B cell (primary cell): ENCODE results near the gene PADI4. TPM values are rescaled to one million over a fixed set of nuclear protein-coding genes. Genes with fewer than 3 reads are reported as not detected.

ENCODE experiments used
- ATAC-seq: fragments of 200-7000 bp; cut with Tn5 transposase; one replicate; pipeline ENCODE4 v1.10.0; 2021; ENCODE audit warnings: low read depth, mild to moderate bottlenecking, moderate number of reproducible peaks, moderate library complexity
- CTCF ChIA-PET: fragments of 350-600 bp; sonication (Branson Sonifier 250); formaldehyde crosslinking; loops from one replicate; lab custom pipeline; 2021; ENCODE audit warnings: antibody characterized with exemption, inconsistent platforms; lab: Charles Lee
- POLR2A ChIA-PET: fragments of 350-600 bp; sonication (Branson Sonifier 250); formaldehyde crosslinking; loops from one replicate; lab custom pipeline; 2021; ENCODE audit warnings: antibody characterized with exemption; lab: Charles Lee
- DNase-seq: peaks from one replicate; pipeline ENCODE4 v3.0.0; 2013
- H2AFZ ChIP-seq: 2 replicates; pipeline ENCODE4 v1.6.1; 2012; ENCODE audit warnings: mild to moderate bottlenecking, low read depth, low read length; ENCODE audit not compliant: insufficient read depth, poor library complexity, severe bottlenecking
- H3K27ac ChIP-seq, 2 donors: 1 replicate in 1 of 2; 2 replicates in 1 of 2; pipeline ENCODE4 v1.5.1; 2012 to 2013; ENCODE audit warnings: low read length in 2 of 2, mild to moderate bottlenecking in 2 of 2, moderate library complexity in 1 of 2
- H3K27me3 ChIP-seq, 4 experiments: fragments of 200-600 bp in 1 of 4; sonication (generic) in 1 of 4; replicated peaks in 1 of 4; 1 replicate in 2 of 4; 2 replicates in 2 of 4; pipeline versions ENCODE4 v1.6.1 to v1.7.0; 2013 to 2016; ENCODE audit warnings: low read length in 3 of 4, mild to moderate bottlenecking in 2 of 4, mixed read lengths in 1 of 4, moderate library complexity in 1 of 4; ENCODE audit not compliant: insufficient read depth in 4 of 4, control insufficient read depth in 3 of 4; ENCODE audit errors: control extremely low read depth in 1 of 4
- H3K36me3 ChIP-seq, 2 experiments: replicated peaks in 1 of 2; 1 replicate in 1 of 2; 2 replicates in 1 of 2; pipeline versions ENCODE4 v1.6.1 to v1.7.1; 2013; ENCODE audit warnings: low read length in 1 of 2; ENCODE audit not compliant: insufficient read depth in 2 of 2, control insufficient read depth in 1 of 2; ENCODE audit errors: control extremely low read depth in 1 of 2, extremely low read depth in 1 of 2
- H3K4me1 ChIP-seq, 2 donors: fragments of 200-600 bp in 1 of 2; sonication (generic) in 1 of 2; 1 replicate in 1 of 2; 2 replicates in 1 of 2; pipeline versions ENCODE4 v1.5.1 to v1.6.1; 2013 to 2017; ENCODE audit warnings: low read length in 2 of 2; ENCODE audit not compliant: control insufficient read depth in 2 of 2, insufficient read depth in 2 of 2
- H3K4me2 ChIP-seq: replicated peaks from 2 replicates; pipeline ENCODE3; 2012; ENCODE audit warnings: mild to moderate bottlenecking, low read depth, low read length; ENCODE audit not compliant: poor library complexity, severe bottlenecking
- H3K4me3 ChIP-seq, 5 experiments: fragments of 200-600 bp in 1 of 5; sonication (generic) in 1 of 5; 1 replicate in 3 of 5; 2 replicates in 2 of 5; pipeline versions ENCODE4 v1.5.1 to v1.7.0; 2011 to 2016; ENCODE audit warnings: low read length in 4 of 5, mild to moderate bottlenecking in 4 of 5, low read depth in 2 of 5, control low read depth in 1 of 5, moderate library complexity in 1 of 5; ENCODE audit not compliant: insufficient read depth in 1 of 5; ENCODE audit errors: control extremely low read depth in 1 of 5, extremely low read depth in 1 of 5
- H3K79me2 ChIP-seq: fragments of 200-600 bp; sonication (generic); one replicate; pipeline ENCODE4 v1.6.0; 2016; ENCODE audit warnings: low read length; ENCODE audit not compliant: control insufficient read depth, insufficient read depth
- H3K9ac ChIP-seq: fragments of 200-600 bp; sonication (generic); 2 replicates; pipeline ENCODE4 v1.6.1; 2017; ENCODE audit warnings: mild to moderate bottlenecking, low read length, moderate library complexity
- H3K9me3 ChIP-seq, 3 donors: one replicate each; pipeline versions ENCODE4 v1.6.1 to v1.7.1; 2013; ENCODE audit warnings: low read length in 2 of 3; ENCODE audit not compliant: control insufficient read depth in 2 of 3, insufficient read depth in 1 of 3; ENCODE audit errors: control extremely low read depth in 1 of 3
- H4K20me1 ChIP-seq: 2 replicates; pipeline ENCODE4 v1.6.0; 2012; ENCODE audit warnings: mild to moderate bottlenecking, low read length; ENCODE audit not compliant: insufficient read depth, control insufficient read depth, poor library complexity, severe bottlenecking
- H3K27ac Mint-ChIP-seq: one replicate; pipeline ENCODE4 v1.8.0; 2021; ENCODE audit warnings: mixed read lengths
- H3K27me3 Mint-ChIP-seq: one replicate; pipeline ENCODE4 v1.8.0; 2021; ENCODE audit warnings: mixed read lengths
- H3K4me1 Mint-ChIP-seq: one replicate; pipeline ENCODE4 v1.8.0; 2021; ENCODE audit warnings: mixed read lengths
- H3K4me3 Mint-ChIP-seq: one replicate; pipeline ENCODE4 v1.8.0; 2021; ENCODE audit warnings: mixed read lengths
- H3K9me3 Mint-ChIP-seq: one replicate; pipeline ENCODE4 v1.8.0; 2022; ENCODE audit warnings: mixed read lengths; ENCODE audit not compliant: insufficient read depth
- CTCF ChIP-seq: fragments of 200-600 bp; IDR thresholded peaks from one replicate; pipeline ENCODE4 v1.8.0; 2022; ENCODE audit warnings: antibody characterized with exemption, mild to moderate bottlenecking
- EZH2 ChIP-seq: IDR thresholded peaks from 2 replicates; pipeline ENCODE4 v1.6.1; 2012; ENCODE audit warnings: borderline replicate concordance, low read depth, mild to moderate bottlenecking, moderate library complexity, low read length; ENCODE audit not compliant: insufficient read depth, poor library complexity, severe bottlenecking
- WGBS: methylation state at CpG from one replicate; pipeline ENCODE4 v1.1.5; 2013; ENCODE audit warnings: missing lambda C conversion rate; ENCODE audit not compliant: insufficient coverage; 5-methylcytosine and 5-hydroxymethylcytosine counted together
- intact Hi-C: fragments of 100-400 bp; cut with micrococcal nuclease; formaldehyde crosslinking; loops from one replicate; pipeline ENCODE4 v1.10.0; 2022
- polyA plus RNA-seq: library from polyadenylated mRNA; depleted of rRNA; stranded (reverse); fragments of >200 nt; gene quantifications from 2 replicates; pipeline ENCODE4 v1.2.3, GENCODE V29; 2012
- total RNA-seq, 2 donors: library from RNA; stranded (reverse); fragments of 120-200 nt in 1 of 2; gene quantifications; 1 replicate in 1 of 2; 2 replicates in 1 of 2; pipeline versions ENCODE4 v1.2.3 to v1.2.4, GENCODE V29; 2013 to 2022

The PADI4 gene
- total and polyA plus RNA-seq, 2 donors (not counting 1 experiment from before 2014, with no cell fraction given) = 0.44 to 0.85 TPM

GRCh38 chr1:17304826-17305175 lies 3.2 kb upstream of the PADI4 start:
- no peak overlapping the region for H3K27ac Mint-ChIP-seq
- Histone ChIP-seq H3K4me2 (no peak overlapping the region), H3K9me3 (peaks cover 0 to 20% (median 4%) of the 10 kb centered on the region in 3 donors), H3K27me3 (peaks cover 0 to 6% (median 0%) of the 10 kb centered on the region in 4 experiments), H2AFZ (no peak overlapping the region), H3K36me3 (no peaks in the 10 kb centered on the region), H3K4me1 (no peaks in the 10 kb centered on the region), H3K27ac (no peak overlapping the region), H3K4me3 (no peak overlapping the region), H3K9ac (no peak overlapping the region), H4K20me1 (no peaks in the 10 kb centered on the region), H3K79me2 (no peaks in the 10 kb centered on the region)
- TF ChIP-seq CTCF (no peak), EZH2 (no peak)
- H3K9me3 Mint-ChIP-seq = peaks cover 7% of the 10 kb centered on the region
- H3K4me1 Mint-ChIP-seq = no peaks in the 10 kb centered on the region
- no peak for ATAC-seq
- intact Hi-C loops = no loop called here
- CTCF ChIA-PET = no interaction called here
- no peak for DNase-seq
- H3K27me3 Mint-ChIP-seq = peaks cover 28% of the 10 kb centered on the region
- H3K4me3 Mint-ChIP-seq = no peak overlapping the region
- WGBS = 36% methylated on average over 4 of the region's 6 CpGs
- POLR2A ChIA-PET = no interaction called here

- Mint-ChIP-seq H3K4me1 (no peaks in the 10 kb centered on the region), H3K9me3 (peaks cover 7% of the 10 kb centered on the region), H3K27me3 (peaks cover 35% of the 10 kb centered on the region), H3K27ac (no peak overlapping the region), H3K4me3 (no peak overlapping the region)
- no peak for TF ChIP-seq EZH2
- TF ChIP-seq CTCF = no peak
- ATAC-seq (no peak), DNase-seq (no peak)
- Histone ChIP-seq H3K79me2 (no peaks in the 10 kb centered on the region), H4K20me1 (no peaks in the 10 kb centered on the region), H3K9ac (no peak overlapping the region), H3K36me3 (no peaks in the 10 kb centered on the region), H2AFZ (no peak overlapping the region), H3K4me1 (no peaks in the 10 kb centered on the region), H3K27me3 (peaks cover 0 to 6% (median 0%) of the 10 kb centered on the region in 4 experiments), H3K4me3 (no peak overlapping the region), H3K4me2 (no peak overlapping the region), H3K9me3 (peaks cover 0 to 20% (median 4%) of the 10 kb centered on the region in 3 donors), H3K27ac (no peak overlapping the region)
- ChIA-PET POLR2A (no interaction called here), CTCF (no interaction called here)
- whole genome bisulfite sequencing = 91% methylated on average over 13 of the region's 14 CpGs
- intact Hi-C loops = no loop called here
Measured at GRCh38 chr1:17305576-17306095, 2.4 kb upstream of the PADI4 start.
